ENCODE results near the gene COL28A1. TPM values are rescaled to one million over a fixed set of nuclear protein-coding genes. Genes with fewer than 3 reads are reported as not detected.

Gene COL28A1
- total RNA-seq, 1 donor from 2014 or later = not detected

Other genes starting within 250 kb of the COL28A1 start
- gene MIOS, start 31.0 kb upstream of the COL28A1 start, total RNA-seq = 15.2 and 21.0 TPM in 2 replicates
- 5.4 and 9.9 TPM in 2 replicates for gene UMAD1, start 104.9 kb upstream of the COL28A1 start, total RNA-seq
- gene RPA3, start 182.7 kb upstream of the COL28A1 start, total RNA-seq = 5.7 and 10.9 TPM in 2 replicates

Data from glomerular endothelial cell (primary cell).